HepG2 (cell line): ENCODE results near the gene TXNDC11. TPM values are rescaled to one million over a fixed set of nuclear protein-coding genes. Genes with fewer than 3 reads are reported as not detected.

ENCODE experiments used
- BRD4 ChIP-seq: sonication (generic); formaldehyde crosslinking; IDR thresholded peaks from 2 replicates; pipeline ENCODE4 v1.4.0; 2020; ENCODE audit warnings: missing genetic modification reagents
- FOSL1 ChIP-seq: sonication (generic); formaldehyde crosslinking; IDR thresholded peaks from 2 replicates; pipeline ENCODE4 v1.9.0; 2021; ENCODE audit warnings: missing genetic modification reagents, borderline replicate concordance
- GATAD2A ChIP-seq: IDR thresholded peaks from 2 replicates; pipeline ENCODE4 v1.6.1; 2016
- GPBP1L1 ChIP-seq: sonication (generic); formaldehyde crosslinking; IDR thresholded peaks from 2 replicates; pipeline ENCODE4 v1.5.0; 2020; ENCODE audit warnings: mild to moderate bottlenecking, missing genetic modification reagents
- MAFG ChIP-seq: sonication (generic); formaldehyde crosslinking; IDR thresholded peaks from 2 replicates; pipeline ENCODE4 v1.5.1; 2020; ENCODE audit warnings: mild to moderate bottlenecking, missing genetic modification reagents
- MTA3 ChIP-seq: sonication (generic); formaldehyde crosslinking; IDR thresholded peaks from 2 replicates; pipeline ENCODE4 v1.4.0; 2020; ENCODE audit warnings: missing genetic modification reagents
- ZNF484 ChIP-seq: sonication (generic); formaldehyde crosslinking; IDR thresholded peaks from 2 replicates; pipeline ENCODE4 v1.5.1; 2020; ENCODE audit warnings: mild to moderate bottlenecking, low read depth, missing genetic modification reagents, borderline replicate concordance
- ZNF580 ChIP-seq: IDR thresholded peaks from 2 replicates; pipeline ENCODE4 v1.6.1; 2016; ENCODE audit warnings: low read depth, borderline replicate concordance
- ZNF7 ChIP-seq: IDR thresholded peaks from 2 replicates; pipeline ENCODE4 v1.6.1; 2016; ENCODE audit warnings: missing biosample characterization, missing genetic modification reagents
- ZXDC ChIP-seq: sonication (generic); formaldehyde crosslinking; IDR thresholded peaks from 2 replicates; pipeline ENCODE4 v1.5.0; 2020; ENCODE audit warnings: mild to moderate bottlenecking, missing genetic modification reagents
- polyA plus RNA-seq, 8 experiments: library from polyadenylated mRNA; depleted of rRNA in 3 of 8; stranded (reverse) in 7 of 8; unstranded in 1 of 8; fragments of >200 nt; fragmentation: Illumina TruSeq in 4 of 8; extraction: Trizol in 4 of 8; gene quantifications; 2 replicates each; pipeline versions ENCODE4 v1.2.1 to v1.2.3, GENCODE V29; 2011 to 2016; ENCODE audit warnings: low read depth in 4 of 8, missing spikeins in 1 of 8, mixed read lengths in 1 of 8; ENCODE audit not compliant: insufficient read depth in 1 of 8
- total RNA-seq, 5 experiments: library from RNA; depleted of rRNA; stranded (reverse); fragments of >200 nt; fragmentation: Illumina TruSeq; extraction: Trizol; gene quantifications; 2 replicates each; pipeline ENCODE4 v1.2.3, GENCODE V29; 2016; ENCODE audit warnings: low read depth in 1 of 5
- TF ChIP-seq, protein P1 (sequence below): sonication (generic); formaldehyde crosslinking; IDR thresholded peaks from 2 replicates; pipeline ENCODE4 v1.8.0; 2022; ENCODE audit warnings: missing genetic modification reagents, mild to moderate bottlenecking, moderate library complexity, borderline replicate concordance
- TF ChIP-seq, protein P2 (sequence below): sonication (generic); formaldehyde crosslinking; IDR thresholded peaks from 2 replicates; pipeline ENCODE4 v1.8.0; 2022; ENCODE audit warnings: mild to moderate bottlenecking, missing genetic modification reagents, moderate library complexity
- TF ChIP-seq, protein P3 (sequence below): sonication (generic); formaldehyde crosslinking; IDR thresholded peaks from 2 replicates; pipeline ENCODE4 v1.5.0; 2020; ENCODE audit warnings: missing genetic modification reagents
- TF ChIP-seq, protein P4 (sequence below): sonication (generic); formaldehyde crosslinking; IDR thresholded peaks from 2 replicates; pipeline ENCODE4 v1.4.0; 2020; ENCODE audit warnings: missing genetic modification reagents, low read depth, mild to moderate bottlenecking, borderline replicate concordance
- TF ChIP-seq, protein P5 (sequence below): sonication (generic); formaldehyde crosslinking; IDR thresholded peaks from 2 replicates; pipeline ENCODE4 v1.8.0; 2023; ENCODE audit warnings: mild to moderate bottlenecking, missing genetic modification reagents

TXNDC11 gene
- total and polyA plus RNA-seq, 2 of the 13 experiments (the other 11 are each of a cell fraction or from before 2014, with no cell fraction given), result 74.9 to 123 TPM

DNA sequence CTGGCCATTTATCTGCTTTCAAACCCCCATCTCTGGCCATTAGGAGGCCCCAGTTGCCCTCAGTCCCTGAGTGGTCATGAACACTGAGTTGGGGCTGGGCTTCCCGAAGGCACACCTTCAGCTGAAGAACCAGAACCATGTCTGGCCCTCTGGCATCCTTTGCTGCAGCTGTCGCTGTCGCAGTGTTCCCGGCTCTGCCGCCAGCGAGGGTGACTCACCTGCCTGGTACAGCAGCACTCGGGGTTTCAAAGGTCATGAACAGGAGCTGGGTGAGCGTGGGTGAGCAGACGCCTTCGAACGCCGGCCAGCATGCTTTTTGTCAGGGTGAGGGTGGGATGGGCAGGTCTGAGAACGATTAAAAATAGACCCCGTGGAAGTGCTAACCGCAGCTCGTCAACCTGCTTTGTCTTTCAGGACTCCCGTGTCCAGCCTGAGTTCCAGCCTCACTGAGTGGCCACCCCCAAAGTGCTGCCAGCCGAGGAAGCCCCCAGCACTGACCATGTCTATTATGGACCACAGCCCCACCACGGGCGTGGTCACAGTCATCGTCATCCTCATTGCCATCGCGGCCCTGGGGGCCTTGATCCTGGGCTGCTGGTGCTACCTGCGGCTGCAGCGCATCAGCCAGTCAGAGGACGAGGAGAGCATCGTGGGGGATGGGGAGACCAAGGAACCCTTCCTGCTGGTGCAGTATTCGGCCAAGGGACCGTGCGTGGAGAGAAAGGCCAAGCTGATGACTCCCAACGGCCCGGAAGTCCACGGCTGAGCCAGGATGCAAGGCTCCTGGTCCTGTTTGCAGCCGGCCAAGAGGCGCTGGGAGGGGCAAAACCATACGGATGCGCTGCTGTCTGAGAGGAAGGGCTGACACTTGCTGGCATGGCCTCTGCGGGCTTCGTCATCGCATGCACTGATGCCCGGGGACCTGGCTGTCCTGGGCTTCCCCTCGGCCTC is 66.8 kb downstream of the TXNDC11 start (continued):
- TF ChIP-seq, protein P1, sequence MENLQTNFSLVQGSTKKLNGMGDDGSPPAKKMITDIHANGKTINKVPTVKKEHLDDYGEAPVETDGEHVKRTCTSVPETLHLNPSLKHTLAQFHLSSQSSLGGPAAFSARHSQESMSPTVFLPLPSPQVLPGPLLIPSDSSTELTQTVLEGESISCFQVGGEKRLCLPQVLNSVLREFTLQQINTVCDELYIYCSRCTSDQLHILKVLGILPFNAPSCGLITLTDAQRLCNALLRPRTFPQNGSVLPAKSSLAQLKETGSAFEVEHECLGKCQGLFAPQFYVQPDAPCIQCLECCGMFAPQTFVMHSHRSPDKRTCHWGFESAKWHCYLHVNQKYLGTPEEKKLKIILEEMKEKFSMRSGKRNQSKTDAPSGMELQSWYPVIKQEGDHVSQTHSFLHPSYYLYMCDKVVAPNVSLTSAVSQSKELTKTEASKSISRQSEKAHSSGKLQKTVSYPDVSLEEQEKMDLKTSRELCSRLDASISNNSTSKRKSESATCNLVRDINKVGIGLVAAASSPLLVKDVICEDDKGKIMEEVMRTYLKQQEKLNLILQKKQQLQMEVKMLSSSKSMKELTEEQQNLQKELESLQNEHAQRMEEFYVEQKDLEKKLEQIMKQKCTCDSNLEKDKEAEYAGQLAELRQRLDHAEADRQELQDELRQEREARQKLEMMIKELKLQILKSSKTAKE (CRISPR knock-in tag), result no peak
- TF ChIP-seq ZXDC (CRISPR knock-in tag) (0 out of 2 replicates have a peak, but pooled peaks have one; percentile 51), ZNF7 (CRISPR knock-in tag) (no peak), ZNF580 (CRISPR knock-in tag) (peak; percentile 75; the same call in 1 of the 2 replicates), FOSL1 (CRISPR knock-in tag) (peak; percentile 95), GPBP1L1 (no peak), BRD4 (CRISPR knock-in tag) (no peak), GATAD2A (CRISPR knock-in tag) (peak; percentile 83), MAFG (CRISPR knock-in tag) (no peak), ZNF484 (CRISPR knock-in tag) (peak; percentile 50; the same call in 1 of the 2 replicates), MTA3 (CRISPR knock-in tag) (no peak)
- TF ChIP-seq, protein P2, sequence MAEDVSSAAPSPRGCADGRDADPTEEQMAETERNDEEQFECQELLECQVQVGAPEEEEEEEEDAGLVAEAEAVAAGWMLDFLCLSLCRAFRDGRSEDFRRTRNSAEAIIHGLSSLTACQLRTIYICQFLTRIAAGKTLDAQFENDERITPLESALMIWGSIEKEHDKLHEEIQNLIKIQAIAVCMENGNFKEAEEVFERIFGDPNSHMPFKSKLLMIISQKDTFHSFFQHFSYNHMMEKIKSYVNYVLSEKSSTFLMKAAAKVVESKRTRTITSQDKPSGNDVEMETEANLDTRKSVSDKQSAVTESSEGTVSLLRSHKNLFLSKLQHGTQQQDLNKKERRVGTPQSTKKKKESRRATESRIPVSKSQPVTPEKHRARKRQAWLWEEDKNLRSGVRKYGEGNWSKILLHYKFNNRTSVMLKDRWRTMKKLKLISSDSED, result no peak
- TF ChIP-seq, protein P3, sequence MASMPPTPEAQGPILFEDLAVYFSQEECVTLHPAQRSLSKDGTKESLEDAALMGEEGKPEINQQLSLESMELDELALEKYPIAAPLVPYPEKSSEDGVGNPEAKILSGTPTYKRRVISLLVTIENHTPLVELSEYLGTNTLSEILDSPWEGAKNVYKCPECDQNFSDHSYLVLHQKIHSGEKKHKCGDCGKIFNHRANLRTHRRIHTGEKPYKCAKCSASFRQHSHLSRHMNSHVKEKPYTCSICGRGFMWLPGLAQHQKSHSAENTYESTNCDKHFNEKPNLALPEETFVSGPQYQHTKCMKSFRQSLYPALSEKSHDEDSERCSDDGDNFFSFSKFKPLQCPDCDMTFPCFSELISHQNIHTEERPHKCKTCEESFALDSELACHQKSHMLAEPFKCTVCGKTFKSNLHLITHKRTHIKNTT (CRISPR knock-in tag), result no peak
- TF ChIP-seq, protein P4, sequence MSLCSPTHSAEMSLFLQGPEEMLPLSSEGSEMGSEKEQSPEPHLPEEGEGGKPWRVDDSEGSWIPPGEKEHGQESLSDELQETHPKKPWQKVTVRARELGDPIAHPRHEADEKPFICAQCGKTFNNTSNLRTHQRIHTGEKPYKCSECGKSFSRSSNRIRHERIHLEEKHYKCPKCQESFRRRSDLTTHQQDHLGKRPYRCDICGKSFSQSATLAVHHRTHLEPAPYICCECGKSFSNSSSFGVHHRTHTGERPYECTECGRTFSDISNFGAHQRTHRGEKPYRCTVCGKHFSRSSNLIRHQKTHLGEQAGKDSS (CRISPR knock-in tag), result no peak; the same call in 1 of the 2 replicates
- TF ChIP-seq, protein P5, sequence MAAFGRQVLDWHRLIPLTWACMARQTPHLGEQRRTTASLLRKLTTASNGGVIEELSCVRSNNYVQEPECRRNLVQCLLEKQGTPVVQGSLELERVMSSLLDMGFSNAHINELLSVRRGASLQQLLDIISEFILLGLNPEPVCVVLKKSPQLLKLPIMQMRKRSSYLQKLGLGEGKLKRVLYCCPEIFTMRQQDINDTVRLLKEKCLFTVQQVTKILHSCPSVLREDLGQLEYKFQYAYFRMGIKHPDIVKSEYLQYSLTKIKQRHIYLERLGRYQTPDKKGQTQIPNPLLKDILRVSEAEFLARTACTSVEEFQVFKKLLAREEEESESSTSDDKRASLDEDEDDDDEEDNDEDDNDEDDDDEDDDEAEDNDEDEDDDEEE, result no peak
